ENCODE measurements around the gene RGS9.

Gene RGS9

DNA sequence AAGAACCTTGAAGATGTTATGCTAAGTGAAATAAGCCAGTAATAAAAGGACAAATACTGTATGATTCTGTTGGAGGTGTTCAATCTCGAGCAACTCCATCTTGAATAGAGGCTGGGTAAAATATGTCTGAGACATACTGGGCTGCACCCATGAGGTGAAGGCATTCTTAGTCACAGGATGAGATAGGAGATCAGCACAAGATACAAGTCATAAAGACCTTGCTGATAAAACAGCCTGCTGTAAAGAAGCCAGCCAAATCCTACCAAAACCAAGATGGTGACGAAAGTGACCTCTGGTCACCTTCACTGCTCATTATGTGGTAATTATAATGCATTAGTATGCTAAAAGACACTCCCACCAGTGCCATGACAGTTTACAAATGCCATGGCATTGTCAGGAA, 98.1 kb downstream of the RGS9 start:
- in situ Hi-C loops (cut with HindIII; ENCODE audit: low sequenced_read_pairs): no loop called here
- no peak overlapping the region for H3K4me3 ChIP-seq (ENCODE audit: low read depth, low read length)
- DNase-seq (ENCODE audit: low read depth): no peak
- TF ChIP-seq, protein P1, sequence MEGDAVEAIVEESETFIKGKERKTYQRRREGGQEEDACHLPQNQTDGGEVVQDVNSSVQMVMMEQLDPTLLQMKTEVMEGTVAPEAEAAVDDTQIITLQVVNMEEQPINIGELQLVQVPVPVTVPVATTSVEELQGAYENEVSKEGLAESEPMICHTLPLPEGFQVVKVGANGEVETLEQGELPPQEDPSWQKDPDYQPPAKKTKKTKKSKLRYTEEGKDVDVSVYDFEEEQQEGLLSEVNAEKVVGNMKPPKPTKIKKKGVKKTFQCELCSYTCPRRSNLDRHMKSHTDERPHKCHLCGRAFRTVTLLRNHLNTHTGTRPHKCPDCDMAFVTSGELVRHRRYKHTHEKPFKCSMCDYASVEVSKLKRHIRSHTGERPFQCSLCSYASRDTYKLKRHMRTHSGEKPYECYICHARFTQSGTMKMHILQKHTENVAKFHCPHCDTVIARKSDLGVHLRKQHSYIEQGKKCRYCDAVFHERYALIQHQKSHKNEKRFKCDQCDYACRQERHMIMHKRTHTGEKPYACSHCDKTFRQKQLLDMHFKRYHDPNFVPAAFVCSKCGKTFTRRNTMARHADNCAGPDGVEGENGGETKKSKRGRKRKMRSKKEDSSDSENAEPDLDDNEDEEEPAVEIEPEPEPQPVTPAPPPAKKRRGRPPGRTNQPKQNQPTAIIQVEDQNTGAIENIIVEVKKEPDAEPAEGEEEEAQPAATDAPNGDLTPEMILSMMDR (IDR thresholded peaks at IDR 0.05; ENCODE audit: low read depth, low read length, missing control alignments): no peak

DNA sequence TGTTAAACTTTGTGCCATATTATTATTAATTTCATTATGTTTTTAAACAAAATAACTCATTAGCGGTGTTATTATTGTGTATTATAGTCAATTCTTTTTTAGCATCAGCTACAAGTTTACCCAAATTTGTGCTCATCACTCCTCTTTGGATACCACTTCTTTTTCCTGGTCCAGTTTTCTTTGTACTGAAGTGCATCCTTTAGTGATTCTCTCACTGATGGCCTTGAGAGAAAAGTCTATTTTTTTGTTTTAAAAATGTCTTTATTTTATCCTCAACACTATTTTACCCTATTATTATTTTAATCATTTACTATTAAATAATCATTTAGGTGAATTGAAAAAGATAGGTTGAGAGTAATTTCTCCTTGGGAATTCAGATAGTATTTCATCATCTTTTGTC, 99.2 kb downstream of the RGS9 start:
- H3K4me3 ChIP-seq (ENCODE audit: low read depth, low read length): no peak overlapping the region
- in situ Hi-C loops (cut with HindIII; ENCODE audit: low sequenced_read_pairs): no loop called here
- TF ChIP-seq, protein P1 (IDR thresholded peaks at IDR 0.05; ENCODE audit: low read depth, low read length, missing control alignments): no peak
- DNase-seq (ENCODE audit: low read depth): no peak

DNA sequence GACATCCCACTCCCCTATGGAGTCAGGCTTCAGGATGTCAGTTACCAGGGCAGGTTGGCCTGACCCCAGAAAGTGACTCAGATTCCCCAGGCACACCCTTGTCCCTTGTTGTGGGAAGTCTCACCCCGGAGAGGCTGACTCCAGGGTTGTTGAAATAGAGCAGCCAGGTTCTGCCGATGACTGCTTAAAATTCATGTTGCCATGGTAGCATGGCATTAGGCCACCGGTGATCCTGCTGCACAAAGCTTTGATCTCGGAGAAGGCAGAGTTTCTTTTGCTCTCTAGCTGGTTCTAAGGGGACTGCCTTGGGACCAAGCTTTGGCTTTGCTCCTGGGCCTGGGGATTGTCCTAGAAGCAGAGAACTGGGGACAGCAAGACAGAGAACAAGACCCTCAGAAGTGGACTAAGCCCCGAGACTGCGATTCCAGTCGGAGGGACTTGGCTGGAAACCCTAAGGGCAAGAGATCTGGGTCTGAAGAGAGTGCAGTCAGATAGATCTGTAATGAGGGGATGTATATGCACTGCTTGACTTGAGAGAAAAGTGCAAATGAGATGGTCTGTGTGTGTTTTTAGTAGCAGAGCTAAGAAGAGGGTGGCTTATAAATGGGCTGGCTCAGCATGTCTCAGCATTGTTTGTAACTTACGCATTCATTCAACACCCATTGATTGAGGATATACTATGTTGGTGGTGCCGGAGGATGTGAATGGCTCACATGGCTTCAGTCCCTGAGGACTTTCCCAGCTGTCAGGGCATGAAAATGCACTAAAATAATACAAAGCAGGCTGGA, 106.9 kb downstream of the RGS9 start:
- H3K4me3 ChIP-seq (ENCODE audit: low read depth, low read length): peak overlapping the region; percentile 5
- DNase-seq (ENCODE audit: low read depth): peak; percentile 59
- in situ Hi-C loops (cut with HindIII; ENCODE audit: low sequenced_read_pairs): loop anchor here (5.0 kb wide), 1 partner anchor 308 kb away; no protein-coding TSS in a partner anchor
- TF ChIP-seq, protein P1 (IDR thresholded peaks at IDR 0.05; ENCODE audit: low read depth, low read length, missing control alignments): no peak

DNA sequence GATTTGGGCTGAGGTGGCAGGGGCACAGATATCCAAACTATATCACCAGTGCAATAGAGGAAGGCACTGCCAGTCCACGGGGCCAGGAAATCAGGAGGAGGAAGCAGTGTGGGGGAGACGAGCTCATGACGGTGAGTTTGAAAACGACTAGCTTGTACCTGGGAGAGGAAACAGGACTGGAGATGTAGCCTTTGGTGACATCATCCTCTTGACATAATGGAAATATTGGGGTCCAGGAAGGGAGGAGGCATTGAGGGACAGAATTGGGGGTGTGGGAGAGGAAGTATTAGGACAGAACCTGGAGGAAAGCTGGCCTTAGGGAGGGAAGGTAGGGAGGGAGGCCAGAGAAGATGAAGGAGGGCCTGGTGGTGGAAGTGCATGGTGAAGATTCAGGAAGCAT, 109.1 kb downstream of the RGS9 start:
- no peak for DNase-seq (ENCODE audit: low read depth)
- H3K4me3 ChIP-seq (ENCODE audit: low read depth, low read length): no peak overlapping the region
- in situ Hi-C loops (cut with HindIII; ENCODE audit: low sequenced_read_pairs): no loop called here
- TF ChIP-seq, protein P1 (IDR thresholded peaks at IDR 0.05; ENCODE audit: low read depth, low read length, missing control alignments): no peak

DNA sequence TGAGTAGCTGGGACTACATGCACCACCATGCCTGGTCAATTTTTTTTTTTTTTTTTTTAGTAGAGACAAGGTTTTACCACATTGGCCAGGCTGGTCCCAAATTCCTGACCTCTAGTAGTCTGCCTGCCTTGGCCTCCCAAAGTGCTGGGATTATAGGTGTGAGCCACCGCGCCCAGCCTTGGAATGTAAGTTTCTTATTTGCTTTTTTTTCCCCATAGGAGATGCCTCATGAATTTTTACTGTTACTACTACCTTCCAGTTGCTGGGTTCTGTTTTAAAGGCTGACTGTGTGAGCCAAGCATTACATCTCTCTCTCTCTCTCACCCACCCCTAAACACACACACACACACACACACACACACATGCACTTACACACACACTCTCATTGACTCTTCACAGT, 112.6 kb downstream of the RGS9 start:
- no peak for DNase-seq (ENCODE audit: low read depth)
- TF ChIP-seq, protein P1 (IDR thresholded peaks at IDR 0.05; ENCODE audit: low read depth, low read length, missing control alignments): no peak
- H3K4me3 ChIP-seq (ENCODE audit: low read depth, low read length): no peak overlapping the region
- in situ Hi-C loops (cut with HindIII; ENCODE audit: low sequenced_read_pairs): no loop called here

DNA sequence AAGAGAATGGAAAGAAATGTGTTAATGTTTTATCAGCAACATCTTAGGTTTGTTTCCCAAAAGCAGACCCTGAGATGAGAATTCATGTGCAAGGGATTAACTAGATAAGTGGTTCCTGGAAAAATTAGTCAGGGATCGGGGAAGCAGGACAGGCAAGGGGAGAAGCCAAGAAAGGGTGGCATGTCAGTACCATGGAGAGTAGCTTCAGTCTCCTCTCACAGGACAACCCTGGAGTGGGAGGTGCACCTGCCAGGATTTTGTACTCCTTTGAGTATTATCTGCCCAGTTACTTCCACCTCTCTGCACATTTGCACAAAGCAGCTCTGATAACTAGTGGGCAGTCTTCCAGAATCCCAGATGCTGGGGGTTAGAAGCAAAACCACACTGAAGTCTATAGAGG, 117.0 kb downstream of the RGS9 start:
- DNase-seq (ENCODE audit: low read depth): no peak
- TF ChIP-seq, protein P1 (IDR thresholded peaks at IDR 0.05; ENCODE audit: low read depth, low read length, missing control alignments): no peak
- no peak overlapping the region for H3K4me3 ChIP-seq (ENCODE audit: low read depth, low read length)
- in situ Hi-C loops (cut with HindIII; ENCODE audit: low sequenced_read_pairs): no loop called here
